ENCODE measurements around the gene CAB39. TPM values are rescaled to one million over a fixed set of nuclear protein-coding genes. Genes with fewer than 3 reads are reported as not detected.

Gene CAB39
- total RNA-seq, 4 donors from 2014 or later: 67.3 to 137 (median 123) TPM

GRCh38 chr2:230678018-230678417, 34.6 kb upstream of the CAB39 start:
- in situ Hi-C loops (cut with MboI; ENCODE audit: low pct_ligation_motif_present in 1 of 4, low pct_unique_long_range_greater_than_20kb in 1 of 4, low sequenced_read_pairs in 3 of 4): no loop called here
- WGBS, 2 donors (ENCODE audit: low coverage in 1 of 2): 100% methylated on average over 1 of the region's 1 CpG

GRCh38 chr2:230678451-230678850, 34.2 kb upstream of the CAB39 start:
- H3K4me1 ChIP-seq: no peaks in the 10 kb centered on the region
- peaks cover 4 to 7% of the 10 kb centered on the region in 2 donors for H3K9me3 ChIP-seq
- intact Hi-C loops (cut with DNase I; ENCODE audit: low total_unique reads): no loop called here
- DNase-seq: no peak
- no peaks in the 10 kb centered on the region for H3K36me3 ChIP-seq
- H3K27me3 ChIP-seq: no peaks in the 10 kb centered on the region
- no peak overlapping the region for H3K4me3 ChIP-seq
- H3K27ac ChIP-seq: no peak overlapping the region
- in situ Hi-C loops (cut with MboI; ENCODE audit: low pct_ligation_motif_present in 1 of 4, low pct_unique_long_range_greater_than_20kb in 1 of 4, low sequenced_read_pairs in 3 of 4): no loop called here
- TF ChIP-seq EP300 (IDR thresholded peaks at IDR 0.05; ENCODE audit: low read depth): no peak
- no peak for TF ChIP-seq CTCF (IDR thresholded peaks at IDR 0.05)
- TF ChIP-seq POLR2AphosphoS5 (IDR thresholded peaks at IDR 0.05): no peak
- no peak for TF ChIP-seq POLR2A (IDR thresholded peaks at IDR 0.05)

More at GRCh38 chr2:230678018-230678417, 34.6 kb upstream of the CAB39 start:
- H3K4me3 ChIP-seq: no peak overlapping the region
- peaks cover 4 to 7% of the 10 kb centered on the region in 2 donors for H3K9me3 ChIP-seq
- DNase-seq: no peak
- H3K27ac ChIP-seq: no peak overlapping the region
- no peaks in the 10 kb centered on the region for H3K27me3 ChIP-seq
- intact Hi-C loops (cut with DNase I; ENCODE audit: low total_unique reads): no loop called here
- H3K36me3 ChIP-seq: no peaks in the 10 kb centered on the region
- H3K4me1 ChIP-seq: no peaks in the 10 kb centered on the region
- TF ChIP-seq POLR2AphosphoS5 (IDR thresholded peaks at IDR 0.05) (no peak), CTCF (IDR thresholded peaks at IDR 0.05) (no peak), EP300 (IDR thresholded peaks at IDR 0.05; ENCODE audit: low read depth) (no peak), POLR2A (IDR thresholded peaks at IDR 0.05) (no peak)

GRCh38 chr2:230680463-230681170, 32.0 kb upstream of the CAB39 start:
- TF ChIP-seq POLR2AphosphoS5 (IDR thresholded peaks at IDR 0.05) (no peak), CTCF (IDR thresholded peaks at IDR 0.05) (no peak), POLR2A (IDR thresholded peaks at IDR 0.05) (no peak), EP300 (IDR thresholded peaks at IDR 0.05; ENCODE audit: low read depth) (no peak)
- WGBS, 2 donors (ENCODE audit: low coverage in 1 of 2): 48 to 81% methylated on average over 6 to 11 of the region's 11 CpGs
- intact Hi-C loops (cut with DNase I; ENCODE audit: low total_unique reads) (no loop called here), in situ Hi-C loops (cut with MboI; ENCODE audit: low pct_ligation_motif_present in 1 of 4, low pct_unique_long_range_greater_than_20kb in 1 of 4, low sequenced_read_pairs in 3 of 4) (no loop called here)
- Histone ChIP-seq H3K9me3 (peaks cover 4 to 7% of the 10 kb centered on the region in 2 donors), H3K4me3 (no peak overlapping the region), H3K36me3 (no peaks in the 10 kb centered on the region), H3K27ac (no peak overlapping the region), H3K4me1 (no peaks in the 10 kb centered on the region), H3K27me3 (no peaks in the 10 kb centered on the region)
- DNase-seq: no peak

GRCh38 chr2:230681171-230681545, 31.5 kb upstream of the CAB39 start:
- intact Hi-C loops (cut with DNase I; ENCODE audit: low total_unique reads): no loop called here
- TF ChIP-seq POLR2AphosphoS5 (IDR thresholded peaks at IDR 0.05) (no peak), EP300 (IDR thresholded peaks at IDR 0.05; ENCODE audit: low read depth) (no peak), POLR2A (IDR thresholded peaks at IDR 0.05) (no peak), CTCF (IDR thresholded peaks at IDR 0.05) (no peak)
- WGBS, 2 donors (ENCODE audit: low coverage in 1 of 2): 73% methylated on average over 6 to 7 of the region's 7 CpGs
- Histone ChIP-seq H3K27ac (no peak overlapping the region), H3K4me1 (no peaks in the 10 kb centered on the region), H3K27me3 (no peaks in the 10 kb centered on the region), H3K9me3 (peaks cover 4 to 7% of the 10 kb centered on the region in 2 donors), H3K36me3 (no peaks in the 10 kb centered on the region), H3K4me3 (no peak overlapping the region)
- no peak for DNase-seq
- in situ Hi-C loops (cut with MboI; ENCODE audit: low pct_ligation_motif_present in 1 of 4, low pct_unique_long_range_greater_than_20kb in 1 of 4, low sequenced_read_pairs in 3 of 4): no loop called here
